ENCODE data around the gene COP1.

DNA sequence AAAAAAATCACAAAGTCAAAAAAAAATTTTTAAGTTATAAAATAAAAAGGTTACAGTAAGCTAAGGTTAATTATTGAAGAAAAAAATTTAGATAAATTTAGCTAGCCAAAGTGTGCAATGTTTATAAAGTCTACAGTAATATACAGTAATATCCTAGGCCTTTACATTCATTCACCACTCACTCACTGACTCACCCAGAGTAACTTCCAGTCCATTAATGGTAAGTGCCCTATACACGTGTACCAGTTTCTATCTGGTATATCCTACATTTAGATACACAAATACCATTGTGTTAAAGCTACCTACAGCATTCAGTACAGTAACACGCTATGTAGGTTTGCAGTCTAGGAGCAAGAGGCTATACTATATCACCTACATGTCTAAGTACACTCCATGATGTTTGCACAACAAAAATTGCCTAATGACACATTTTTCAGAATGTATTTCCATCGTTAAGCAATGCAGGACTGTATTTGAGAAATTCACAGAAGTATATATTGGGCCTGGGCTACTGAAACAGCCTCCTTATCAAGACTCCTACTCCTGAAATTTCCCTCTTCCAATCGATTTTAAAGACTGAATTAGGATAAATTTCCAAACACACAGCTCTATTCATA lies 155.1 kb downstream of the COP1 start:
- TF ChIP-seq ZFP3 (CRISPR knock-in tag; IDR thresholded peaks at IDR 0.05): no peak
- TF ChIP-seq, protein P1, sequence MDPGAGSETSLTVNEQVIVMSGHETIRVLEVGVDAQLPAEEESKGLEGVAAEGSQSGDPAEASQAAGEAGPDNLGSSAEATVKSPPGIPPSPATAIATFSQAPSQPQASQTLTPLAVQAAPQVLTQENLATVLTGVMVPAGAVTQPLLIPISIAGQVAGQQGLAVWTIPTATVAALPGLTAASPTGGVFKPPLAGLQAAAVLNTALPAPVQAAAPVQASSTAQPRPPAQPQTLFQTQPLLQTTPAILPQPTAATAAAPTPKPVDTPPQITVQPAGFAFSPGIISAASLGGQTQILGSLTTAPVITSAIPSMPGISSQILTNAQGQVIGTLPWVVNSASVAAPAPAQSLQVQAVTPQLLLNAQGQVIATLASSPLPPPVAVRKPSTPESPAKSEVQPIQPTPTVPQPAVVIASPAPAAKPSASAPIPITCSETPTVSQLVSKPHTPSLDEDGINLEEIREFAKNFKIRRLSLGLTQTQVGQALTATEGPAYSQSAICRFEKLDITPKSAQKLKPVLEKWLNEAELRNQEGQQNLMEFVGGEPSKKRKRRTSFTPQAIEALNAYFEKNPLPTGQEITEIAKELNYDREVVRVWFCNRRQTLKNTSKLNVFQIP (CRISPR knock-in tag; IDR thresholded peaks at IDR 0.05; ENCODE audit: borderline replicate concordance, low read depth): no peak
- TF ChIP-seq RARB (CRISPR knock-in tag; IDR thresholded peaks at IDR 0.05): no peak
- TF ChIP-seq, protein P2, sequence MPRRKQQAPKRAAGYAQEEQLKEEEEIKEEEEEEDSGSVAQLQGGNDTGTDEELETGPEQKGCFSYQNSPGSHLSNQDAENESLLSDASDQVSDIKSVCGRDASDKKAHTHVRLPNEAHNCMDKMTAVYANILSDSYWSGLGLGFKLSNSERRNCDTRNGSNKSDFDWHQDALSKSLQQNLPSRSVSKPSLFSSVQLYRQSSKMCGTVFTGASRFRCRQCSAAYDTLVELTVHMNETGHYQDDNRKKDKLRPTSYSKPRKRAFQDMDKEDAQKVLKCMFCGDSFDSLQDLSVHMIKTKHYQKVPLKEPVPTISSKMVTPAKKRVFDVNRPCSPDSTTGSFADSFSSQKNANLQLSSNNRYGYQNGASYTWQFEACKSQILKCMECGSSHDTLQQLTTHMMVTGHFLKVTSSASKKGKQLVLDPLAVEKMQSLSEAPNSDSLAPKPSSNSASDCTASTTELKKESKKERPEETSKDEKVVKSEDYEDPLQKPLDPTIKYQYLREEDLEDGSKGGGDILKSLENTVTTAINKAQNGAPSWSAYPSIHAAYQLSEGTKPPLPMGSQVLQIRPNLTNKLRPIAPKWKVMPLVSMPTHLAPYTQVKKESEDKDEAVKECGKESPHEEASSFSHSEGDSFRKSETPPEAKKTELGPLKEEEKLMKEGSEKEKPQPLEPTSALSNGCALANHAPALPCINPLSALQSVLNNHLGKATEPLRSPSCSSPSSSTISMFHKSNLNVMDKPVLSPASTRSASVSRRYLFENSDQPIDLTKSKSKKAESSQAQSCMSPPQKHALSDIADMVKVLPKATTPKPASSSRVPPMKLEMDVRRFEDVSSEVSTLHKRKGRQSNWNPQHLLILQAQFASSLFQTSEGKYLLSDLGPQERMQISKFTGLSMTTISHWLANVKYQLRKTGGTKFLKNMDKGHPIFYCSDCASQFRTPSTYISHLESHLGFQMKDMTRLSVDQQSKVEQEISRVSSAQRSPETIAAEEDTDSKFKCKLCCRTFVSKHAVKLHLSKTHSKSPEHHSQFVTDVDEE (CRISPR knock-in tag; IDR thresholded peaks at IDR 0.05): no peak
- TF ChIP-seq, protein P3, sequence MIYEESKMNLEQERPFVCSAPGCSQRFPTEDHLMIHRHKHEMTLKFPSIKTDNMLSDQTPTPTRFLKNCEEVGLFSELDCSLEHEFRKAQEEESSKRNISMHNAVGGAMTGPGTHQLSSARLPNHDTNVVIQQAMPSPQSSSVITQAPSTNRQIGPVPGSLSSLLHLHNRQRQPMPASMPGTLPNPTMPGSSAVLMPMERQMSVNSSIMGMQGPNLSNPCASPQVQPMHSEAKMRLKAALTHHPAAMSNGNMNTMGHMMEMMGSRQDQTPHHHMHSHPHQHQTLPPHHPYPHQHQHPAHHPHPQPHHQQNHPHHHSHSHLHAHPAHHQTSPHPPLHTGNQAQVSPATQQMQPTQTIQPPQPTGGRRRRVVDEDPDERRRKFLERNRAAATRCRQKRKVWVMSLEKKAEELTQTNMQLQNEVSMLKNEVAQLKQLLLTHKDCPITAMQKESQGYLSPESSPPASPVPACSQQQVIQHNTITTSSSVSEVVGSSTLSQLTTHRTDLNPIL (CRISPR knock-in tag; IDR thresholded peaks at IDR 0.05; ENCODE audit: low read depth): no peak
- TF ChIP-seq ARNTL (CRISPR knock-in tag; IDR thresholded peaks at IDR 0.05; ENCODE audit: borderline replicate concordance, low read depth): no peak
- no peak for TF ChIP-seq ZNF70 (CRISPR knock-in tag; IDR thresholded peaks at IDR 0.05)
- TF ChIP-seq GLIS3 (CRISPR knock-in tag; IDR thresholded peaks at IDR 0.05): no peak

Measured in SK-N-SH treated with all-trans-retinoic acid at 6 μM for 48 hours (cell line).